Liver (tissue), 9 donors: Measurements from ENCODE around the gene CPS1. TPM values are rescaled to one million over a fixed set of nuclear protein-coding genes. Genes with fewer than 3 reads are reported as not detected.

ENCODE experiments used
- DNase-seq: peaks from one replicate; pipeline ENCODE4 v3.0.0-alpha.2; 2017; ENCODE audit warnings: low spot score
- H3K27ac ChIP-seq, 2 donors: one replicate each; pipeline ENCODE4 v1.7.0; 2013; ENCODE audit warnings: inconsistent platforms in 2 of 2, low read length in 2 of 2, control low read depth in 1 of 2, low read depth in 1 of 2, mild to moderate bottlenecking in 1 of 2
- H3K27me3 ChIP-seq, 4 donors: one replicate each; pipeline versions ENCODE4 v1.6.1 to v1.7.0; 2013; ENCODE audit warnings: low read length in 3 of 4, inconsistent platforms in 1 of 4, mild to moderate bottlenecking in 1 of 4, moderate library complexity in 1 of 4; ENCODE audit not compliant: control insufficient read depth in 4 of 4, insufficient read depth in 4 of 4
- H3K36me3 ChIP-seq, 4 donors: one replicate each; pipeline versions ENCODE4 v1.6.1 to v1.7.0; 2013; ENCODE audit warnings: low read length in 3 of 4, mild to moderate bottlenecking in 3 of 4, low read depth in 1 of 4, moderate library complexity in 1 of 4; ENCODE audit not compliant: control insufficient read depth in 4 of 4, insufficient read depth in 3 of 4
- H3K4me1 ChIP-seq, 4 donors: one replicate each; pipeline versions ENCODE4 v1.6.1 to v1.7.0; 2013; ENCODE audit warnings: low read length in 3 of 4, mild to moderate bottlenecking in 3 of 4, moderate library complexity in 1 of 4; ENCODE audit not compliant: control insufficient read depth in 4 of 4, insufficient read depth in 4 of 4
- H3K4me3 ChIP-seq, 3 donors: one replicate each; pipeline versions ENCODE4 v1.6.1 to v1.7.0; 2013; ENCODE audit warnings: low read length in 3 of 3, control low read depth in 1 of 3, low read depth in 1 of 3, mild to moderate bottlenecking in 1 of 3
- H3K9ac ChIP-seq, 2 donors: one replicate each; pipeline ENCODE4 v1.7.0; 2013; ENCODE audit warnings: low read length in 2 of 2, mild to moderate bottlenecking in 2 of 2, moderate library complexity in 2 of 2, control low read depth in 1 of 2, low read depth in 1 of 2
- H3K9me3 ChIP-seq, 4 donors: one replicate each; pipeline versions ENCODE4 v1.6.1 to v1.7.0; 2013; ENCODE audit warnings: low read length in 3 of 4; ENCODE audit not compliant: control insufficient read depth in 4 of 4
- EGR1 ChIP-seq, 2 donors: IDR thresholded peaks; 2 replicates each; pipeline ENCODE4 v1.6.1; 2016 to 2018; ENCODE audit warnings: antibody characterized with exemption in 2 of 2, low read depth in 2 of 2
- FOXA1 ChIP-seq: IDR thresholded peaks from 2 replicates; pipeline ENCODE4 v1.6.1; 2016; ENCODE audit warnings: antibody characterized with exemption
- FOXA2 ChIP-seq: IDR thresholded peaks from 2 replicates; pipeline ENCODE4 v1.6.1; 2016; ENCODE audit warnings: antibody characterized with exemption
- GABPA ChIP-seq, 2 donors: IDR thresholded peaks in 1 of 2; conservative IDR thresholded peaks in 1 of 2; 2 replicates each; pipeline ENCODE4 v1.6.1; 2016; ENCODE audit warnings: antibody characterized with exemption in 2 of 2, mild to moderate bottlenecking in 1 of 2, moderate library complexity in 1 of 2
- HNF4A ChIP-seq, 2 donors: conservative IDR thresholded peaks; 2 replicates each; pipeline ENCODE4 v1.6.1; 2016; ENCODE audit warnings: antibody characterized with exemption in 2 of 2, mild to moderate bottlenecking in 2 of 2
- HNF4G ChIP-seq: IDR thresholded peaks from 2 replicates; pipeline ENCODE4 v1.6.1; 2016; ENCODE audit warnings: antibody characterized with exemption
- JUND ChIP-seq, 2 donors: IDR thresholded peaks; 2 replicates each; pipeline ENCODE4 v1.6.1; 2016; ENCODE audit warnings: antibody characterized with exemption in 2 of 2
- NR2F2 ChIP-seq: IDR thresholded peaks from 2 replicates; pipeline ENCODE4 v1.6.1; 2016; ENCODE audit warnings: antibody characterized with exemption
- RAD21 ChIP-seq, 2 donors: IDR thresholded peaks; 2 replicates each; pipeline ENCODE4 v1.6.1; 2016; ENCODE audit warnings: antibody characterized with exemption in 2 of 2, mild to moderate bottlenecking in 2 of 2
- RXRA ChIP-seq, 2 donors: IDR thresholded peaks; 2 replicates each; pipeline ENCODE4 v1.6.1; 2017 to 2018; ENCODE audit warnings: antibody characterized with exemption in 2 of 2, mild to moderate bottlenecking in 1 of 2
- SP1 ChIP-seq: IDR thresholded peaks from 2 replicates; pipeline ENCODE4 v1.6.1; 2018; ENCODE audit warnings: antibody characterized with exemption, mild to moderate bottlenecking
- TAF1 ChIP-seq: conservative IDR thresholded peaks from 2 replicates; pipeline ENCODE4 v1.6.1; 2016; ENCODE audit warnings: antibody characterized with exemption, mild to moderate bottlenecking
- YY1 ChIP-seq: IDR thresholded peaks from 2 replicates; pipeline ENCODE4 v1.6.1; 2016; ENCODE audit warnings: antibody characterized with exemption, mild to moderate bottlenecking
- WGBS: extraction: QIAGEN DNeasy Blood & Tissue Kit; methylation state at CpG from one replicate; pipeline ENCODE4 v1.1.7; 2013; 5-methylcytosine and 5-hydroxymethylcytosine counted together
- polyA plus RNA-seq, 2 donors: library from polyadenylated mRNA; stranded (reverse) in 1 of 2; unstranded in 1 of 2; fragments of 200-250 nt in 1 of 2; fragments of >200 nt in 1 of 2; fragmentation: Nextera tagmentation in 1 of 2; extraction: Ambion mirVana in 1 of 2; gene quantifications; one replicate each; pipeline versions ENCODE4 v1.2.1 to v1.2.3, GENCODE V29; 2013 to 2015
- total RNA-seq, 2 donors: library from RNA; depleted of rRNA; stranded (reverse); fragments of >200 nt; gene quantifications; one replicate each; pipeline ENCODE4 v1.2.3, GENCODE V29; 2014
- TF ChIP-seq, protein P1 (sequence below): IDR thresholded peaks from 2 replicates; pipeline ENCODE4 v1.6.1; 2016; ENCODE audit warnings: antibody characterized with exemption
- TF ChIP-seq, protein P2 (sequence below): IDR thresholded peaks from 2 replicates; pipeline ENCODE4 v1.6.1; 2016; ENCODE audit warnings: antibody characterized with exemption, mild to moderate bottlenecking
- TF ChIP-seq, protein P3 (sequence below): IDR thresholded peaks from 2 replicates; pipeline ENCODE4 v1.6.1; 2016; ENCODE audit warnings: antibody characterized with exemption
- TF ChIP-seq, protein P4 (sequence below): fragments of 150-350 bp; IDR thresholded peaks from 2 replicates; pipeline ENCODE4 v1.5.1; 2017; ENCODE audit warnings: improper control_type of control experiment, low read depth, low read length; ENCODE audit not compliant: missing input control
- TF ChIP-seq, protein P5 (sequence below): IDR thresholded peaks from 2 replicates; pipeline ENCODE4 v1.6.1; 2016; ENCODE audit warnings: antibody characterized with exemption
- donor health status: healthy.
- donor health status: healthy.
- donor health status: healthy.
- donor health status: healthy.
- donor health status: healthy.

CPS1 gene
- total and polyA plus RNA-seq, 4 donors = 469 to 930 (median 575) TPM

DNA sequence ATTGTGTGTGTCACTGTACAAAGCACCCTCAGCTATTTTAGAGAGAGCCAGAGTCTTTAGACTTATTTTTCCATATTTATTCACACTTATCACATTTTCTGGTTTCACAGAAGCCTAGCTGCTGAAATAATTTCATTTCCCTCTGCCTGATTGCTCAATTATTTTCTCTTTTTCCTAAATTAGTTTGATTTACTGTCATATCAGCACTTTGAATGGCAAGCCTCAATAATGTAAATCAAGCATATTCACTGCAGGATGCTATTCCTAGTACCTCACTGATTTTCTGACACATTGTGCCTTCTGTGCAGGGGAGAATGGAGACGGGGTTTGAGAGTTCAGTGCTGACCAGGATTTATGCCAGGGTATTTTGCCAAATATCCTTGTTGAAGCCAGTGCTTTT is 48.3 kb downstream of the CPS1 start:
- H3K9me3 ChIP-seq = no peaks in the 10 kb centered on the region
- peaks cover 12 to 88% (median 78%) of the 10 kb centered on the region in 4 donors for H3K36me3 ChIP-seq
- H3K4me3 ChIP-seq = no peak overlapping the region
- WGBS = 80% methylated on average over 1 of the region's 1 CpG
- H3K9ac ChIP-seq = no peak overlapping the region
- H3K4me1 ChIP-seq = peaks cover 0 to 8% (median 0%) of the 10 kb centered on the region in 4 donors
- no peak overlapping the region for H3K27ac ChIP-seq
- H3K27me3 ChIP-seq = no peaks in the 10 kb centered on the region
- TF ChIP-seq HNF4A (conservative IDR thresholded peaks at IDR 0.05) = no peak
- TF ChIP-seq, protein P1, sequence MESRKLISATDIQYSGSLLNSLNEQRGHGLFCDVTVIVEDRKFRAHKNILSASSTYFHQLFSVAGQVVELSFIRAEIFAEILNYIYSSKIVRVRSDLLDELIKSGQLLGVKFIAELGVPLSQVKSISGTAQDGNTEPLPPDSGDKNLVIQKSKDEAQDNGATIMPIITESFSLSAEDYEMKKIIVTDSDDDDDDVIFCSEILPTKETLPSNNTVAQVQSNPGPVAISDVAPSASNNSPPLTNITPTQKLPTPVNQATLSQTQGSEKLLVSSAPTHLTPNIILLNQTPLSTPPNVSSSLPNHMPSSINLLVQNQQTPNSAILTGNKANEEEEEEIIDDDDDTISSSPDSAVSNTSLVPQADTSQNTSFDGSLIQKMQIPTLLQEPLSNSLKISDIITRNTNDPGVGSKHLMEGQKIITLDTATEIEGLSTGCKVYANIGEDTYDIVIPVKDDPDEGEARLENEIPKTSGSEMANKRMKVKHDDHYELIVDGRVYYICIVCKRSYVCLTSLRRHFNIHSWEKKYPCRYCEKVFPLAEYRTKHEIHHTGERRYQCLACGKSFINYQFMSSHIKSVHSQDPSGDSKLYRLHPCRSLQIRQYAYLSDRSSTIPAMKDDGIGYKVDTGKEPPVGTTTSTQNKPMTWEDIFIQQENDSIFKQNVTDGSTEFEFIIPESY = no peak
- TF ChIP-seq, protein P2, sequence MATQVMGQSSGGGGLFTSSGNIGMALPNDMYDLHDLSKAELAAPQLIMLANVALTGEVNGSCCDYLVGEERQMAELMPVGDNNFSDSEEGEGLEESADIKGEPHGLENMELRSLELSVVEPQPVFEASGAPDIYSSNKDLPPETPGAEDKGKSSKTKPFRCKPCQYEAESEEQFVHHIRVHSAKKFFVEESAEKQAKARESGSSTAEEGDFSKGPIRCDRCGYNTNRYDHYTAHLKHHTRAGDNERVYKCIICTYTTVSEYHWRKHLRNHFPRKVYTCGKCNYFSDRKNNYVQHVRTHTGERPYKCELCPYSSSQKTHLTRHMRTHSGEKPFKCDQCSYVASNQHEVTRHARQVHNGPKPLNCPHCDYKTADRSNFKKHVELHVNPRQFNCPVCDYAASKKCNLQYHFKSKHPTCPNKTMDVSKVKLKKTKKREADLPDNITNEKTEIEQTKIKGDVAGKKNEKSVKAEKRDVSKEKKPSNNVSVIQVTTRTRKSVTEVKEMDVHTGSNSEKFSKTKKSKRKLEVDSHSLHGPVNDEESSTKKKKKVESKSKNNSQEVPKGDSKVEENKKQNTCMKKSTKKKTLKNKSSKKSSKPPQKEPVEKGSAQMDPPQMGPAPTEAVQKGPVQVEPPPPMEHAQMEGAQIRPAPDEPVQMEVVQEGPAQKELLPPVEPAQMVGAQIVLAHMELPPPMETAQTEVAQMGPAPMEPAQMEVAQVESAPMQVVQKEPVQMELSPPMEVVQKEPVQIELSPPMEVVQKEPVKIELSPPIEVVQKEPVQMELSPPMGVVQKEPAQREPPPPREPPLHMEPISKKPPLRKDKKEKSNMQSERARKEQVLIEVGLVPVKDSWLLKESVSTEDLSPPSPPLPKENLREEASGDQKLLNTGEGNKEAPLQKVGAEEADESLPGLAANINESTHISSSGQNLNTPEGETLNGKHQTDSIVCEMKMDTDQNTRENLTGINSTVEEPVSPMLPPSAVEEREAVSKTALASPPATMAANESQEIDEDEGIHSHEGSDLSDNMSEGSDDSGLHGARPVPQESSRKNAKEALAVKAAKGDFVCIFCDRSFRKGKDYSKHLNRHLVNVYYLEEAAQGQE = no peak
- TF ChIP-seq TAF1 = no peak
- no peak for TF ChIP-seq RAD21 (IDR thresholded peaks at IDR 0.05)
- TF ChIP-seq, protein P3, sequence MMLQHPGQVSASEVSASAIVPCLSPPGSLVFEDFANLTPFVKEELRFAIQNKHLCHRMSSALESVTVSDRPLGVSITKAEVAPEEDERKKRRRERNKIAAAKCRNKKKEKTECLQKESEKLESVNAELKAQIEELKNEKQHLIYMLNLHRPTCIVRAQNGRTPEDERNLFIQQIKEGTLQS = no peak
- no peak for TF ChIP-seq FOXA1
- no peak for TF ChIP-seq HNF4G
- no peak for TF ChIP-seq FOXA2
- TF ChIP-seq SP1 = no peak
- TF ChIP-seq, protein P4, sequence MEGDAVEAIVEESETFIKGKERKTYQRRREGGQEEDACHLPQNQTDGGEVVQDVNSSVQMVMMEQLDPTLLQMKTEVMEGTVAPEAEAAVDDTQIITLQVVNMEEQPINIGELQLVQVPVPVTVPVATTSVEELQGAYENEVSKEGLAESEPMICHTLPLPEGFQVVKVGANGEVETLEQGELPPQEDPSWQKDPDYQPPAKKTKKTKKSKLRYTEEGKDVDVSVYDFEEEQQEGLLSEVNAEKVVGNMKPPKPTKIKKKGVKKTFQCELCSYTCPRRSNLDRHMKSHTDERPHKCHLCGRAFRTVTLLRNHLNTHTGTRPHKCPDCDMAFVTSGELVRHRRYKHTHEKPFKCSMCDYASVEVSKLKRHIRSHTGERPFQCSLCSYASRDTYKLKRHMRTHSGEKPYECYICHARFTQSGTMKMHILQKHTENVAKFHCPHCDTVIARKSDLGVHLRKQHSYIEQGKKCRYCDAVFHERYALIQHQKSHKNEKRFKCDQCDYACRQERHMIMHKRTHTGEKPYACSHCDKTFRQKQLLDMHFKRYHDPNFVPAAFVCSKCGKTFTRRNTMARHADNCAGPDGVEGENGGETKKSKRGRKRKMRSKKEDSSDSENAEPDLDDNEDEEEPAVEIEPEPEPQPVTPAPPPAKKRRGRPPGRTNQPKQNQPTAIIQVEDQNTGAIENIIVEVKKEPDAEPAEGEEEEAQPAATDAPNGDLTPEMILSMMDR = no peak
- no peak for TF ChIP-seq EGR1 (IDR thresholded peaks at IDR 0.05; ENCODE audit: low read depth in 2 of 2)
- no peak for TF ChIP-seq JUND (IDR thresholded peaks at IDR 0.05)
- TF ChIP-seq RXRA (IDR thresholded peaks at IDR 0.05) = no peak
- TF ChIP-seq, protein P5, sequence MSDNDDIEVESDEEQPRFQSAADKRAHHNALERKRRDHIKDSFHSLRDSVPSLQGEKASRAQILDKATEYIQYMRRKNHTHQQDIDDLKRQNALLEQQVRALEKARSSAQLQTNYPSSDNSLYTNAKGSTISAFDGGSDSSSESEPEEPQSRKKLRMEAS = no peak
- no peak for TF ChIP-seq YY1
- TF ChIP-seq NR2F2 = no peak
- no peak for TF ChIP-seq GABPA (IDR thresholded peaks at IDR 0.05 in 1 of 2, conservative IDR thresholded peaks at IDR 0.05 in 1 of 2)
- DNase-seq = no peak
